GM18519 (cell line): ENCODE data around the gene ALOXE3.

Source experiments
- ATAC-seq: cut with Tn5 transposase; IDR thresholded peaks from one replicate; pipeline ENCODE4 v1.9.1; 2021; ENCODE audit warnings: mild to moderate bottlenecking, moderate library complexity; ENCODE audit not compliant: unreplicated experiment, low FRiP score

Gene ALOXE3

GRCh38 chr17:8142887-8143580 is 24.7 kb upstream of the ALOXE3 start:
- no peak for ATAC-seq

GRCh38 chr17:8142158-8142886 is 24.0 kb upstream of the ALOXE3 start:
- no peak for ATAC-seq

- ATAC-seq = no peak
Measured at GRCh38 chr17:8141741-8142140, 23.4 kb upstream of the ALOXE3 start.

GRCh38 chr17:8141045-8141444 is 22.7 kb upstream of the ALOXE3 start:
- no peak for ATAC-seq

- ATAC-seq = no peak
Measured at GRCh38 chr17:8140065-8141029, 22.0 kb upstream of the ALOXE3 start.

- ATAC-seq = peak; percentile 58
Measured at GRCh38 chr17:8138672-8139371, 20.5 kb upstream of the ALOXE3 start.

- no peak for ATAC-seq
Measured at GRCh38 chr17:8138374-8138671, 20.0 kb upstream of the ALOXE3 start.

- ATAC-seq = no peak
Measured at GRCh38 chr17:8137645-8138373, 19.5 kb upstream of the ALOXE3 start.

GRCh38 chr17:8133941-8134340 is 15.6 kb upstream of the ALOXE3 start:
- no peak for ATAC-seq

- ATAC-seq = no peak
Measured at GRCh38 chr17:8133399-8133798, 15.1 kb upstream of the ALOXE3 start.

GRCh38 chr17:8131844-8132441 is 13.6 kb upstream of the ALOXE3 start:
- ATAC-seq = no peak

GRCh38 chr17:8128125-8128784 is 9.9 kb upstream of the ALOXE3 start:
- no peak for ATAC-seq

- ATAC-seq = no peak
Measured at GRCh38 chr17:8126491-8127066, 8.3 kb upstream of the ALOXE3 start.

- ATAC-seq = no peak
Measured at GRCh38 chr17:8125947-8126490, 7.7 kb upstream of the ALOXE3 start.

GRCh38 chr17:8125154-8125946 is 7.0 kb upstream of the ALOXE3 start:
- no peak for ATAC-seq

- no peak for ATAC-seq
Measured at GRCh38 chr17:8124350-8125153, 6.2 kb upstream of the ALOXE3 start.
